ENCODE results near the gene VAV3. TPM values are rescaled to one million over a fixed set of nuclear protein-coding genes. Genes with fewer than 3 reads are reported as not detected.

Gene VAV3
- total and polyA plus RNA-seq, 2 donors (not counting 1 experiment from before 2014, with no cell fraction given): not detected

DNA sequence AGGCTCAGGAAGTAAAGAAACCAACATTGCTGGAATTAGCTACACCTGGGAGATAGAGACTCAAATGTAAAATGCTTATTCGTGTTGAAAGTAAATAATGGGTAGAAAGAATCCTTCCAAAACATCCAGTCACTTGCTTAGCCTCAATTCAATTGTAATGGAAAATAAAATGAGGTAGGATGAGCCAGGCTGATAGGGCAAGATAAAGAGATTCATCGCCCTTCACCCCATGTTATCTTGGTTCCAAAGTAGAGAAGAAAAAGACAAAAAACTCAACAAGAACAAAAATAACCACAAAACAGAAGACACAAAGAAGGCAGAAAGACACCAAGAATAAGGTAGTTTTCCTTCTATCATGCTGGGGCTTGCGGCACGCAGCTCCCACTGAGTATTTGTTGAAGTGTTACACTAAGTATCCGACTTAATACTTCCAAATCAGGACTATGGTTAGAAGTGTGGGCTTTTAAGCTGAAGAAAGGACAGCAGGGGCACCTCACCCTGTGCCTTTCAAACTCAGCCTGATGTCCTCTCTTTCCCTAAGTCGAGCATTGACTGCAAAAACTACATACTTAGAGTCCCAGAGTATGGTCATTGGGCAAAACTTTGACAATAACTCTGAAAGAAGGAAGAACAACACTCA, 202.1 kb downstream of the VAV3 start:
- Histone ChIP-seq H3K36me3 (ENCODE audit: control insufficient read depth, insufficient read depth, low read length) (no peaks in the 10 kb centered on the region), H4K20me1 (ENCODE audit: control insufficient read depth, extremely low read depth, insufficient read depth, low read length) (no peaks in the 10 kb centered on the region), H3K27me3 (ENCODE audit: control insufficient read depth, insufficient read depth, low read length) (no peaks in the 10 kb centered on the region), H3K79me2 (ENCODE audit: control insufficient read depth, insufficient read depth, low read length) (no peaks in the 10 kb centered on the region), H3K9me3 (ENCODE audit: control insufficient read depth, insufficient read depth, low read depth, low read length) (no peaks in the 10 kb centered on the region), H3K27ac (ENCODE audit: insufficient read depth, low read length) (no peak overlapping the region), H2AFZ (ENCODE audit: low read length) (no peak overlapping the region), H3K4me2 (ENCODE audit: extremely low read depth, insufficient read depth, low read length) (no peak overlapping the region), H3K4me3 (replicated peaks in 1 of 4; ENCODE audit: control extremely low read depth in 1 of 4, insufficient read depth in 1 of 4, low read depth in 3 of 4, low read length in 4 of 4) (no peak overlapping the region), H3K9ac (ENCODE audit: insufficient read depth, low read length) (no peak overlapping the region), H3K4me1 (ENCODE audit: control insufficient read depth, extremely low read depth, insufficient read depth, low read length) (no peaks in the 10 kb centered on the region)
- DNase-seq (ENCODE audit: low read depth in 2 of 2): no peak
- no peak for TF ChIP-seq EZH2 (IDR thresholded peaks at IDR 0.05; ENCODE audit: low read length, missing control alignments)
- no peak for TF ChIP-seq CTCF (conservative IDR thresholded peaks at IDR 0.05 in 1 of 2, IDR thresholded peaks at IDR 0.05 in 1 of 2; ENCODE audit: low read depth in 1 of 2, low read length in 2 of 2)

- Histone ChIP-seq H3K27me3 (ENCODE audit: control insufficient read depth, insufficient read depth, low read length) (no peaks in the 10 kb centered on the region), H4K20me1 (ENCODE audit: control insufficient read depth, extremely low read depth, insufficient read depth, low read length) (no peaks in the 10 kb centered on the region), H3K27ac (ENCODE audit: insufficient read depth, low read length) (no peak overlapping the region), H3K9me3 (ENCODE audit: control insufficient read depth, insufficient read depth, low read depth, low read length) (no peaks in the 10 kb centered on the region), H3K4me2 (ENCODE audit: extremely low read depth, insufficient read depth, low read length) (no peak overlapping the region), H3K79me2 (ENCODE audit: control insufficient read depth, insufficient read depth, low read length) (no peaks in the 10 kb centered on the region), H2AFZ (ENCODE audit: low read length) (no peak overlapping the region), H3K4me1 (ENCODE audit: control insufficient read depth, extremely low read depth, insufficient read depth, low read length) (no peaks in the 10 kb centered on the region), H3K4me3 (replicated peaks in 1 of 4; ENCODE audit: control extremely low read depth in 1 of 4, insufficient read depth in 1 of 4, low read depth in 3 of 4, low read length in 4 of 4) (no peak overlapping the region), H3K9ac (ENCODE audit: insufficient read depth, low read length) (no peak overlapping the region), H3K36me3 (ENCODE audit: control insufficient read depth, insufficient read depth, low read length) (no peaks in the 10 kb centered on the region)
- DNase-seq (ENCODE audit: low read depth in 2 of 2): no peak
- TF ChIP-seq CTCF (conservative IDR thresholded peaks at IDR 0.05 in 1 of 2, IDR thresholded peaks at IDR 0.05 in 1 of 2; ENCODE audit: low read depth in 1 of 2, low read length in 2 of 2) (no peak), EZH2 (IDR thresholded peaks at IDR 0.05; ENCODE audit: low read length, missing control alignments) (no peak)
Measured at GRCh38 chr1:107760065-107760464, 204.9 kb downstream of the VAV3 start.

DNA sequence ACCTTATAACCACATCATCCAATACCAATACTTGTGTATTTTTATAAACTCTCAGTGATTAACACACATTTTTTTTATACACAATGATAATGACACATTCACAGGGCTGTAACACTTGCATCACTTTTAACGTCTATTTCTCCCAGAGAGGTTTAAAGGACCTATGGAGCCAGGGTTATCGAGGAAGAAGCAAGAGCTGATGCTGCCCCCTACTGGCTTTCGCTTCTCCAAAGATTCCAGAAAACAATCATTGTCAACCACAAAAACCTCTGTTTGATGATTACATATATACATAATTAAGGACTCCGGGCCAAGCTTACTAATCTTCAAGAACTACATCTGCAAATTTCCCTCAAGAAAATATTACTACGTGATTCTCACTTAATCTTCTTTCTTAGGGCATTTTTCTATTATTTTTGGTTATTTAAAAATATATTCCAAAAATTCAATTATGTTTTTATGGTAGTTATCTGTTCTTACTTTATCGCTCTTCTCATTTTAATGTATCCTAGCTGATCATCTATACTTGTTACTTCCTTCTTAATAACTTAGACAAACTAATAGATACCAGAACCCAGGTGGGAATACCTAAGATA, 214.5 kb downstream of the VAV3 start:
- Histone ChIP-seq H3K27me3 (ENCODE audit: control insufficient read depth, insufficient read depth, low read length) (no peaks in the 10 kb centered on the region), H3K9me3 (ENCODE audit: control insufficient read depth, insufficient read depth, low read depth, low read length) (no peaks in the 10 kb centered on the region), H3K79me2 (ENCODE audit: control insufficient read depth, insufficient read depth, low read length) (no peaks in the 10 kb centered on the region), H3K9ac (ENCODE audit: insufficient read depth, low read length) (no peak overlapping the region), H3K27ac (ENCODE audit: insufficient read depth, low read length) (no peak overlapping the region), H2AFZ (ENCODE audit: low read length) (no peak overlapping the region), H3K4me3 (replicated peaks in 1 of 4; ENCODE audit: control extremely low read depth in 1 of 4, insufficient read depth in 1 of 4, low read depth in 3 of 4, low read length in 4 of 4) (no peak overlapping the region), H3K4me2 (ENCODE audit: extremely low read depth, insufficient read depth, low read length) (no peak overlapping the region), H3K4me1 (ENCODE audit: control insufficient read depth, extremely low read depth, insufficient read depth, low read length) (no peaks in the 10 kb centered on the region), H3K36me3 (ENCODE audit: control insufficient read depth, insufficient read depth, low read length) (no peaks in the 10 kb centered on the region), H4K20me1 (ENCODE audit: control insufficient read depth, extremely low read depth, insufficient read depth, low read length) (no peaks in the 10 kb centered on the region)
- TF ChIP-seq EZH2 (IDR thresholded peaks at IDR 0.05; ENCODE audit: low read length, missing control alignments) (no peak), CTCF (conservative IDR thresholded peaks at IDR 0.05 in 1 of 2, IDR thresholded peaks at IDR 0.05 in 1 of 2; ENCODE audit: low read depth in 1 of 2, low read length in 2 of 2) (peak; percentile 78 to 88)
- peak; percentile 59 to 80 for DNase-seq (ENCODE audit: low read depth in 2 of 2)

Data from fibroblast of lung (primary cell).